KMS-11 (cell line): ENCODE data around the gene GATA3.

Experiments used
- H2AFZ ChIP-seq: fragments of 200-600 bp; sonication (generic); 2 replicates; pipeline ENCODE4 v1.6.1; 2016; ENCODE audit warnings: antibody characterized with exemption, mixed run types, low read depth
- H3K27ac ChIP-seq: fragments of 200-600 bp; sonication (generic); 2 replicates; pipeline ENCODE4 v1.6.1; 2016; ENCODE audit warnings: mild to moderate bottlenecking, mixed run types
- H3K27me3 ChIP-seq: fragments of 200-600 bp; sonication (generic); 2 replicates; pipeline ENCODE4 v1.6.1; 2017; ENCODE audit warnings: mild to moderate bottlenecking, low read depth, mixed run types, moderate library complexity; ENCODE audit not compliant: insufficient read depth
- H3K36me3 ChIP-seq: fragments of 200-600 bp; sonication (generic); 2 replicates; pipeline ENCODE4 v1.6.1; 2017; ENCODE audit warnings: mild to moderate bottlenecking, mixed run types; ENCODE audit not compliant: insufficient read depth
- H3K4me1 ChIP-seq: fragments of 200-600 bp; sonication (generic); 2 replicates; pipeline ENCODE4 v1.6.1; 2016; ENCODE audit warnings: mild to moderate bottlenecking, low read depth, mixed run types; ENCODE audit not compliant: poor library complexity, severe bottlenecking
- H3K4me2 ChIP-seq: fragments of 200-600 bp; sonication (generic); 2 replicates; pipeline ENCODE4 v1.7.0; 2016; ENCODE audit warnings: mild to moderate bottlenecking, mixed run types
- H3K4me3 ChIP-seq: fragments of 200-600 bp; sonication (generic); IDR thresholded peaks from 2 replicates; pipeline ENCODE4 v1.6.1; 2017; ENCODE audit warnings: low read depth, low read length, mixed read lengths; ENCODE audit not compliant: insufficient read depth
- H3K79me2 ChIP-seq: fragments of 200-600 bp; sonication (generic); 2 replicates; pipeline ENCODE4 v1.6.1; 2016; ENCODE audit warnings: low read depth, mixed run types; ENCODE audit not compliant: insufficient read depth
- H3K9ac ChIP-seq: fragments of 200-600 bp; sonication (generic); 2 replicates; pipeline ENCODE4 v1.6.1; 2016; ENCODE audit warnings: mild to moderate bottlenecking, mixed run types
- H4K20me1 ChIP-seq: fragments of 200-600 bp; sonication (generic); 2 replicates; pipeline ENCODE4 v1.6.1; 2016; ENCODE audit warnings: mild to moderate bottlenecking, mixed run types; ENCODE audit not compliant: insufficient read depth
- TF ChIP-seq, protein P1 (sequence below): fragments of 200-600 bp; sonication (generic); conservative IDR thresholded peaks from 2 replicates; pipeline ENCODE4 v1.6.1; 2017; ENCODE audit warnings: low read depth, mild to moderate bottlenecking, antibody characterized with exemption, low read length, moderate library complexity, mixed read lengths

Gene GATA3

DNA sequence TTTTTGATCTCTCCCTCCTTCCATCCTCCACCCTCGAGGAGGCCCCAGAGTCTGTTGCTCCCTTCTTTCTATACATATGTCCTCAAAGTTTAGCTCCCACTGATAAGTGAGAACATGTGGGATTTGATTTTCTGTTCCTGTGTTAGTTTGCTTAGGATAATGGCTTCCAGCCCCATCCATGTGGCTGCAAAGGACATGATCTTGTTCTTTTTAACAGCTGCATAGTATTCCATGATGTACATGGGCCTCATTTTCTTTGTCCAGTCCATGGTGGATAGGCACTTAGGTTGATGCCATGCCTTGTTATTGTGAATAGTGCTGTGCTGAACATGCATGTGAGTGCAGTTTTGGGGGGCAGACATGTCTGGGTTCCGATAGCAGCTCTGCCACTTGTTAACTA is 51.4 kb downstream of the GATA3 start:
- no peak overlapping the region for H2AFZ ChIP-seq
- H3K27ac ChIP-seq, result no peak overlapping the region
- no peak overlapping the region for H3K9ac ChIP-seq
- H3K36me3 ChIP-seq, result no peaks in the 10 kb centered on the region
- no peaks in the 10 kb centered on the region for H3K79me2 ChIP-seq
- no peak overlapping the region for H3K4me2 ChIP-seq
- TF ChIP-seq, protein P1, sequence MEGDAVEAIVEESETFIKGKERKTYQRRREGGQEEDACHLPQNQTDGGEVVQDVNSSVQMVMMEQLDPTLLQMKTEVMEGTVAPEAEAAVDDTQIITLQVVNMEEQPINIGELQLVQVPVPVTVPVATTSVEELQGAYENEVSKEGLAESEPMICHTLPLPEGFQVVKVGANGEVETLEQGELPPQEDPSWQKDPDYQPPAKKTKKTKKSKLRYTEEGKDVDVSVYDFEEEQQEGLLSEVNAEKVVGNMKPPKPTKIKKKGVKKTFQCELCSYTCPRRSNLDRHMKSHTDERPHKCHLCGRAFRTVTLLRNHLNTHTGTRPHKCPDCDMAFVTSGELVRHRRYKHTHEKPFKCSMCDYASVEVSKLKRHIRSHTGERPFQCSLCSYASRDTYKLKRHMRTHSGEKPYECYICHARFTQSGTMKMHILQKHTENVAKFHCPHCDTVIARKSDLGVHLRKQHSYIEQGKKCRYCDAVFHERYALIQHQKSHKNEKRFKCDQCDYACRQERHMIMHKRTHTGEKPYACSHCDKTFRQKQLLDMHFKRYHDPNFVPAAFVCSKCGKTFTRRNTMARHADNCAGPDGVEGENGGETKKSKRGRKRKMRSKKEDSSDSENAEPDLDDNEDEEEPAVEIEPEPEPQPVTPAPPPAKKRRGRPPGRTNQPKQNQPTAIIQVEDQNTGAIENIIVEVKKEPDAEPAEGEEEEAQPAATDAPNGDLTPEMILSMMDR, result no peak
- H3K4me3 ChIP-seq, result no peak overlapping the region
- no peaks in the 10 kb centered on the region for H3K27me3 ChIP-seq
- no peaks in the 10 kb centered on the region for H3K4me1 ChIP-seq
- H4K20me1 ChIP-seq, result no peaks in the 10 kb centered on the region

DNA sequence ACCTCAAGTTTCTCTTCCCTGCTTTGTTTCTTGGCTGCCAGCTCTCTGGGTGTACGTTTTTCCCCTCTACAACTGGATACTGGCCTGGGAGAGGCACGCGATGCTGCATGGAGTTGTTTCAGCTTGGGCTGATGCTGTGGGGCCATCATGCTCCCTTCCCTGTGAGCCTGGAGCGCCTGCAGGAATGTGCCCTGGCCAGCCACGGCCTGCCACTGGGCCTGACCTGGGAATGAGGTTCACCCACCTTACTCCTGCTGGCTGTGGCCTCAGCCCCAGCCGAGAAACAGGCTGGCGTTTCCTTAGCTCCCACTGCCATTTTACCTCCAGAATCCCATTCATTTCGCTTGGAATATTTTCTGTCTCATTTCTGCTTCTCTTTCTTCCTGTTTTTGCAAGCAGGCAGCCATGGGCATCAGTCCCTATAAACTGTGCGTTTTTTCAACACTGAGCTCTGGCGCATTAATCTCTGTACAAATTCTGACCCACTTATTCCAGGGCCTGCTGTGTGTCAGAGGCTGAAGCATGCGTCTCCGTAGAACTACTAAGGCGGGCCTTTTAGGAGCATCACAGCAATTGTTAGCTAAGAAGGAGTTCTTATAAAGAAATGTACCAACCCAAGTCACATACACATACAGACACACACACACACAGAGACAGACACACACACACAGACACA is 57.9 kb downstream of the GATA3 start:
- Histone ChIP-seq H3K4me1 (no peaks in the 10 kb centered on the region), H3K4me2 (no peak overlapping the region), H4K20me1 (no peaks in the 10 kb centered on the region), H3K36me3 (no peaks in the 10 kb centered on the region), H3K9ac (no peak overlapping the region), H3K27ac (no peak overlapping the region), H3K27me3 (no peaks in the 10 kb centered on the region), H2AFZ (no peak overlapping the region), H3K79me2 (no peaks in the 10 kb centered on the region), H3K4me3 (no peak overlapping the region)
- TF ChIP-seq, protein P1, result no peak

DNA sequence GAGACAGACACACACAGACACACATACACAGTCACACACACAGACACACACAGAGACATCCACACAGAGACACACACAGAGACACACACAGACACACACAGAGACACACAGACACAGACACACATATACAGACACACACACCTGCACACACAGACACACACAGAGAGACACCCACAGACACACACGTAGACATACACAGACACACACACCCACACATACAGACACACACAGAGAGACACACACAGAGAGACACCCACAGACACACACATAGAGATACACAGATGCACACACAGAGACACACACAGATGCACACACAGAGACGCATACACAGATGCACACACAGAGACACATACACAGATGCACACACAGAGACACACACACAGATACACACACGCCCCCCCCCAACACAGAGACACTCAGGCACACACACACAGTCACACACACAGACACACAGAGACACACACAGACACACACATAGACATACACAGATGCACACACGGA is 58.5 kb downstream of the GATA3 start:
- Histone ChIP-seq H4K20me1 (no peaks in the 10 kb centered on the region), H3K9ac (no peak overlapping the region), H3K4me3 (no peak overlapping the region), H3K27me3 (no peaks in the 10 kb centered on the region), H3K79me2 (no peaks in the 10 kb centered on the region), H3K27ac (no peak overlapping the region), H3K36me3 (no peaks in the 10 kb centered on the region), H2AFZ (no peak overlapping the region), H3K4me1 (no peaks in the 10 kb centered on the region), H3K4me2 (no peak overlapping the region)
- TF ChIP-seq, protein P1, result no peak

DNA sequence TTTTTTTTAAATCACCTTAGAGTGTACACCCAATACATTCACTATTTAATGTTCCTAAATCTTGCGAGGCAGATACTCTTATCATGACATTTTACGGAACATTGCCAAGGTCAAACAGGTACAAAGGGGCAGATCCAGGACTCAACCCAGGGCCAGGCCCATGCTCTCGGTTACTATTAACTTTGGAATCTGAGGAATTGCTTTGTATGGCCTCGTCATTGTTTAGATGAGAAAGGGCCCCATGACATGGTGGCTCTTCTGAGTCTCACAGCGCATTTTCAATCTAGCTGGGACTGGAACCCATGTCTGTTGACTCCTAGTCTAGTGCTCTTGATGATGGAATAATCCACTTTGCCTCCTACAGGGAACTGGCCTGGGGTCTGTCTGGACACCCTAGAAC is 59.1 kb downstream of the GATA3 start:
- Histone ChIP-seq H3K36me3 (no peaks in the 10 kb centered on the region), H3K4me1 (no peaks in the 10 kb centered on the region)

More for the DNA sequence above, 59.1 kb downstream of the GATA3 start:
- H3K27ac ChIP-seq, result no peak overlapping the region
- H4K20me1 ChIP-seq, result no peaks in the 10 kb centered on the region
- H3K4me2 ChIP-seq, result no peak overlapping the region
- no peak overlapping the region for H3K9ac ChIP-seq
- no peaks in the 10 kb centered on the region for H3K27me3 ChIP-seq
- H2AFZ ChIP-seq, result no peak overlapping the region
- TF ChIP-seq, protein P1, result no peak
- H3K79me2 ChIP-seq, result no peaks in the 10 kb centered on the region
- no peak overlapping the region for H3K4me3 ChIP-seq
